ENCODE measurements around the gene PRKN. TPM values are rescaled to one million over a fixed set of nuclear protein-coding genes. Genes with fewer than 3 reads are reported as not detected.

Gene PRKN
- total RNA-seq, 3 donors from 2014 or later = 5.2 to 10.2 (median 8.1) TPM

DNA sequence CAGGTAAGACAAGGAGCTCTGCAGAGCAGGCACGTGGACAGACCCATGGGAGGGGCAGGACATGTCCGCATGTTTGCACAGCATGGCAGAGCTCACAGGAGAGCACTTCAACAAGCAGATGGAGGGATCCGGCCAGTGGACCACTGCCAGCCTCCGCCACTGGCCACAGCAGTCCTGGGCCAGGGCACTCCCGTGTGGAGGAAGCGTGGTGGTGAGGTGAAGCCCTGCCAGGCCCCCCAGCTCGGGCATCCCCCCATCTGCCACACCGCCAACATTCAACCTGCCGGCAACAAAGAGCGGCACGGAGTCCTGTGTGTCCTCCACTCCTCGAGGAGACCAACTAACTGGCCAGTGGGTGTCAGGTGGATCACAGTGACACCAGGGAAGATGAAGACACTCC is 1349.5 kb downstream of the PRKN start:
- TF ChIP-seq, protein P1, sequence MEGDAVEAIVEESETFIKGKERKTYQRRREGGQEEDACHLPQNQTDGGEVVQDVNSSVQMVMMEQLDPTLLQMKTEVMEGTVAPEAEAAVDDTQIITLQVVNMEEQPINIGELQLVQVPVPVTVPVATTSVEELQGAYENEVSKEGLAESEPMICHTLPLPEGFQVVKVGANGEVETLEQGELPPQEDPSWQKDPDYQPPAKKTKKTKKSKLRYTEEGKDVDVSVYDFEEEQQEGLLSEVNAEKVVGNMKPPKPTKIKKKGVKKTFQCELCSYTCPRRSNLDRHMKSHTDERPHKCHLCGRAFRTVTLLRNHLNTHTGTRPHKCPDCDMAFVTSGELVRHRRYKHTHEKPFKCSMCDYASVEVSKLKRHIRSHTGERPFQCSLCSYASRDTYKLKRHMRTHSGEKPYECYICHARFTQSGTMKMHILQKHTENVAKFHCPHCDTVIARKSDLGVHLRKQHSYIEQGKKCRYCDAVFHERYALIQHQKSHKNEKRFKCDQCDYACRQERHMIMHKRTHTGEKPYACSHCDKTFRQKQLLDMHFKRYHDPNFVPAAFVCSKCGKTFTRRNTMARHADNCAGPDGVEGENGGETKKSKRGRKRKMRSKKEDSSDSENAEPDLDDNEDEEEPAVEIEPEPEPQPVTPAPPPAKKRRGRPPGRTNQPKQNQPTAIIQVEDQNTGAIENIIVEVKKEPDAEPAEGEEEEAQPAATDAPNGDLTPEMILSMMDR (IDR thresholded peaks at IDR 0.05) = no peak
- intact Hi-C loops (cut with DNase I, micrococcal nuclease) = loop anchor here in 1 of 2 donors (5.0 kb wide), 1 partner anchor 451 kb away; no protein-coding TSS in a partner anchor
- ATAC-seq (no peak), DNase-seq (no peak)
- Histone ChIP-seq H3K36me3 (ENCODE audit: low read depth) (no peaks in the 10 kb centered on the region), H3K4me1 (ENCODE audit: low read depth) (no peaks in the 10 kb centered on the region), H3K4me3 (no peak overlapping the region), H3K9me3 (no peaks in the 10 kb centered on the region)

DNA sequence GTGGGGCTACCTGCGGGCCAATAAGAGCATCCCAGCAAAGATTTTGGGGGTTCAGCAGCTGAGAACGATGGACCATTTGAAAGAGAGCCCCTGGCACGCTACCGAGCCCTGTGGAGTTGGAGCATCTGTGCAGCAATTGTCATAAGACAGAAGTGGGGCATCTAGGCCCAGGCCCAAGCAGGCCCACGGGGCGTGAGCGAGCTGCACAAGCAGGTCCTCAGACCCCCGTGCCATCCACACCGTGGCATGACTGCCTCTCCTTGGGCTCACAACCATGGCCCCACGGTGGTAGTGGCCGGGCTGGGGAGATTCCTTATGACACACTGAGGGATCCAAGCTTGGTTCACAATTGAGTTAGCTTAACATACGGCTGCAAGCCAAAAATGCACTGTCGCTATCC is 1350.5 kb downstream of the PRKN start:
- DNase-seq (no peak), ATAC-seq (no peak)
- H3K9me3 ChIP-seq = no peaks in the 10 kb centered on the region
- TF ChIP-seq, protein P1 (IDR thresholded peaks at IDR 0.05) = no peak
- H3K4me1 ChIP-seq (ENCODE audit: low read depth) = no peaks in the 10 kb centered on the region
- no peaks in the 10 kb centered on the region for H3K36me3 ChIP-seq (ENCODE audit: low read depth)
- intact Hi-C loops (cut with DNase I, micrococcal nuclease) = loop anchor here in 1 of 2 donors (5.0 kb wide), 1 partner anchor 450 kb away; no protein-coding TSS in a partner anchor
- H3K4me3 ChIP-seq = no peak overlapping the region

DNA sequence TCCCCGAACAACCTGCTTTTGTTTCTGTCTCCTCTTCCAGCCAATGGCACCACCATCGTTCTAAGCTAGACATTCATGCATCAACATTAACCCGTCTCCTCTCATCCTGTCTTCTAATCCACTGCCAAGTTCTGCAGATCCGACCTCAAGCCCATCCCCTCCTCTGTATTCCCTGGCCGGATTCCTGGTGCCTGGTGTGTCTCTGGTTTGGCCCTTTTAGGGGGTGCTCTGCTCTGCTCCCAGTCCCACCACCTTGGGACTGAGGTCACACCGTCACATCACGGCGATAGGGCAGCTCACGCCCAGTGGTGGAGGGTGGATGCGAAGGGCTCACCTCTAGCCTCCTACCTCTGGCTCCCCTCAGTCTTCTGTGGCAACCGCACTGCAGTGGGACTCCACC is 1351.2 kb downstream of the PRKN start:
- H3K4me3 ChIP-seq = no peak overlapping the region
- DNase-seq (no peak), ATAC-seq (no peak)
- intact Hi-C loops (cut with DNase I, micrococcal nuclease) = loop anchor here in 1 of 2 donors (5.0 kb wide), 1 partner anchor 449 kb away; no protein-coding TSS in a partner anchor
- TF ChIP-seq, protein P1 (IDR thresholded peaks at IDR 0.05) = no peak
- H3K9me3 ChIP-seq = no peaks in the 10 kb centered on the region
- no peaks in the 10 kb centered on the region for H3K4me1 ChIP-seq (ENCODE audit: low read depth)
- no peaks in the 10 kb centered on the region for H3K36me3 ChIP-seq (ENCODE audit: low read depth)

DNA sequence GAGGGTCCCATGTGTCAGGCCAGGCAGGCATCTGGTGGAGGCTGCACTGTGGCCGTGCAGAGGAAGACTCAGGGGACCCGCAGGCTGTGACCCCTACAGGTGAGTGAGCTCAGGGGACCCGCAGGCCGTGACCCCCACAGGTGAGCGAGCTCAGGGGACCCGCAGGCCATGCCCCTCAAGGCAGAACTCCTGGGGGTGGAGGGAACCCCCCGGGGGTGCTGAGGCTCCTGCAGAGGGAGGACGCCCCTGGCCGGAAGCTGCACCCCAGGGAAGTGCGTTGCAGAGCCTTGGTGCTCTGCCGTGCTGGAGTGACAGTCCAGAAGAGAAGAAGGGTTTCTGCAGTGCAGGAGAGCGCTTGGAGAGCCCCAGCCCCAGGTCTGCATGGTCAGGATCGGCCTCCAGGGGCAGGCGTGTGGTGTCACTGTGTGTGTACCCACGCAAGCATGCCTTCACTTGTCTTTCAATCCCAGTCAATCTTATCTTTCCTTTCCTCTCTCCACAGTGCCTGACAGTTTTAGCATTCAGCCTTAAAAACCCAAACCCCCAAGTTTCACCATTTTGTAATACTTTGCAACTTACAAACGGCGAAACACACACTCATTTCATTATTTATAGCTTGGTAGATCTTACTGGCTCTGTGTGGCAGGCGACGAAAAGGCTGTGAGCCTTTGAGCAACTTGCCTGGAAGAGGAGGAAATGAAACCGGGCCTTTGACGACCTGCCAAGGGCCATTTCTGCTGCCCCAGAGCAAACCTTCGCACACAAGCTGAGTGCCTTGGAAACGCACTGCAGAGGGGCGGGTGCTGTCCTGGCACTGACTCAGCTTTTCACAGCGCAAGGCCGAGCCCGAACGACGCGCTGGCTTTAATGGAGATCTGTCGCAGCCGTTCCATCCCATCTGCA is 1352.3 kb downstream of the PRKN start:
- Histone ChIP-seq H3K36me3 (ENCODE audit: low read depth) (no peaks in the 10 kb centered on the region), H3K4me1 (ENCODE audit: low read depth) (no peaks in the 10 kb centered on the region), H3K4me3 (no peak overlapping the region), H3K9me3 (no peaks in the 10 kb centered on the region)
- ATAC-seq (peak; percentile 88), DNase-seq (peak; percentile 74 to 88 (median 83))
- TF ChIP-seq, protein P1 (IDR thresholded peaks at IDR 0.05) = no peak
- intact Hi-C loops (cut with DNase I, micrococcal nuclease) = loop anchor here (5.0 kb wide), 2 partner anchors 443 to 448 kb away; no protein-coding TSS in a partner anchor

DNA sequence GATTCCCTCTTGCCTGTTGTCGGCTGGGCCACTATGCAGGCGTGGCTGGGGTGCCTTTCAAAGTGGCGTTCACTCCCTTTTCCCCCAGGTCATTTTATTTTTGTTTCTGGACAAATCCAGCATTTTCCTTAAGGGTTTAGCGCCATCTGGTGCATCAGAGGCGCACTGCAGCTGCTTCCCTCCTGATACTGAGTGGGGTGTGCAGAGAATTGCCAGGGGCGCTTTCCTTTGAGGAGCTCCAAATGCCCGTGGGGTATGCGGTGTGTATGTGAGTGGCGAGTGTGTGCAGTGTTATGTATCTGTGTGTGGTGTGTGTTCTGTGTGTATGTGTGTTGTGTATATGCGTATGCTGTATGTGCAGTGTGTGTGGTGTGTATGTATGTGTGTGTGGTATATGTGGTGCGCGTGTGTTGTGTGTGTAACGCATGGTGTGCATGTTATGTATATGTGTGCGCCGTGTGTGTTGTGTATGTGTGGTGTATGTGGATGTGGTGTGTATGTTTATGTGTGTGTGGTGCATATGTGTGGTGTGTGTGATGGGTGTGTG is 1353.6 kb downstream of the PRKN start:
- TF ChIP-seq, protein P1 (IDR thresholded peaks at IDR 0.05) = peak; percentile 97
- Histone ChIP-seq H3K4me1 (ENCODE audit: low read depth) (no peaks in the 10 kb centered on the region), H3K36me3 (ENCODE audit: low read depth) (no peaks in the 10 kb centered on the region), H3K4me3 (no peak overlapping the region), H3K9me3 (no peaks in the 10 kb centered on the region)
- peak; percentile 47 for ATAC-seq
- peak in 2 of 3 donors; percentile 75 to 88 for DNase-seq
- intact Hi-C loops (cut with DNase I, micrococcal nuclease) = loop anchor here in 1 of 2 donors (5.0 kb wide), 1 partner anchor 442 kb away; no protein-coding TSS in a partner anchor
